ES-I3 (cell line): Measurements from ENCODE around the gene THUMPD3.

ENCODE experiments used
- H3K36me3 ChIP-seq: 2 replicates; pipeline ENCODE4 v1.6.1; 2013; ENCODE audit warnings: mild to moderate bottlenecking, low read length, control low read depth, moderate library complexity; ENCODE audit not compliant: insufficient read depth
- H3K4me1 ChIP-seq: 2 replicates; pipeline ENCODE4 v1.6.1; 2013; ENCODE audit warnings: mild to moderate bottlenecking, control low read depth, low read length; ENCODE audit not compliant: insufficient read depth
- H3K9ac ChIP-seq: 2 replicates; pipeline ENCODE4 v1.6.1; 2013; ENCODE audit warnings: low read depth, mild to moderate bottlenecking, low read length, moderate library complexity
- H3K9me3 ChIP-seq: 2 replicates; pipeline ENCODE4 v1.6.1; 2013; ENCODE audit warnings: mild to moderate bottlenecking, low read length, moderate library complexity; ENCODE audit not compliant: control insufficient read depth, insufficient read depth

Gene THUMPD3

DNA sequence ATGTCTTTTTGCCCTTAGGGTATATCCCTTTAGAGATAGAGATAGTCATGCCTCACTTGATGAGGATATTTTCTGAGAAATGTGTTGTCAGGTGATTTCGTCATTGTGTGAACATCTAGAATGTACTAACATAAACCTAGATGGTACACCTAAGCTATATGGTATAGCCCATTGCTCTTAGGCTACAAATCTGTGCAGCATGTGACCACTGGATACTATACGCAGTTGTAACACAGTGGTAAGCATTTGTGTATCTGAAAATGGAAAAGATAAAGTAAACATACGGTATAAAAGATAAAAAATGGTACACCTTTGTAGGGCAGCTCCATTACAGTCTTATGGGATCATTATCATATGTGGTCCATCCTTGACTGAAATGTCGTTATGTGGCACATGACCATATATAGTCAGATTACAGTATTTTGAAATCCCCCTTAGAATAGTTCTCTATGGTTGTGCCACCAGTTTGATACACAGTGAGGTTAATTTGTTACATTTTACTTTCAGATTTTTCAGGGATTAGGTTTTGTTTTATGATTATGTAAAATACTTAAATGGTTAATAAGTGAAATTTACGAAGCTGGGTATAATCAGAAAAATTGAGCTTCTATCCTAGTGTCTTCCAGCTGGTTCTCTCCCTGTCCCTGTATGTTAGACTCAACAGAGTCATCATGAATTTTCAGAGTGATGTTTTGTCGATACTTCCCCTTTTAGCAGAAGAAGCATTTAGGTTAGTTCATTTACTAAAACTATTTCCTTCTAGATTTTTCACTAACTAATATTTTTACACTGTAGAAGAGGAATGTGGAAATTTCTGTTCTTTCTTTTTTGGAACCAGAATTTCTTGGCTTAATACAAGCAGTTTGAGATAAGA, 47.4 kb downstream of the THUMPD3 start:
- Histone ChIP-seq H3K9me3 (no peaks in the 10 kb centered on the region), H3K4me1 (no peaks in the 10 kb centered on the region; the same call in none of the 2 replicates), H3K9ac (no peak overlapping the region), H3K36me3 (peaks cover 4% of the 10 kb centered on the region; the same call in 1 of the 2 replicates)

DNA sequence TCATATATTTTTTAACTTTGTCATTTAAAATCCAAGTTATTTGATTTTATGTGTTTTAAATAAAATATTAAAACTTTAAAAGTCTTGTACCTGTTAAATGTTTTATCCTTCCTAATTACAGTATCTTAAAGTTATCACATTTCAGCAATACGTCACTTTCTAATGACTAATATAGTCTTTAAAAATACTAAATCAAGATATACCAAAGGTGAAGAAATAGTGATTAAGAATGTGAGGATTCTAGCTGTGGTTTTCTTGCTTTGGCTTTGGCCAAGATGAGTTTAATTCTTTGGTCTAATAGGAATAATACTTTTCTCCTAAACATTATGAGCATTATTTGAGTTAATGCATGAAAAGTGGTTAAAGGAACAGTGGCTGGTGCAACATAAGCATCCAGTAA, 48.4 kb downstream of the THUMPD3 start:
- peaks cover 4% of the 10 kb centered on the region; the same call in 1 of the 2 replicates for H3K36me3 ChIP-seq
- H3K9me3 ChIP-seq: no peaks in the 10 kb centered on the region

DNA sequence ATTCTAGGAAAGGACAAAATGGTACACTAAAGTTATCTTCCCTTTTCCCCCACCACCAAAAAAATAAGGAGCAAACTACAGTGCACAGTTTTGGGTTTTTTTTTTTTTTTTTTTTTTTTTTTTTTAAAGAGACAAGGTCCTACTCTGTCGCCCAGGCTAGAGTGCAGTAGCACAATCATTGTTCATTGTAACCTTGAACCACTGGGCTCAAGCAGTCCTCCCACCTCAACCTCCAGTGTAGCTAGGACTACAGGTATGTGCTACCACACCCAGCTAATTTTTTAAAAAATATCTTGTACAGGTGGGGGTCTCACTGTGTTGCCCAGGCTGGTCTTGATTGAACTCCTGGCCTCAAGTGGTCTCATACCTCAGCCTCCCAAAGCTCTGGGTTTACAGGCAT, 49.4 kb downstream of the THUMPD3 start:
- Histone ChIP-seq H3K4me1 (no peaks in the 10 kb centered on the region; the same call in 1 of the 2 replicates), H3K9me3 (no peaks in the 10 kb centered on the region), H3K9ac (no peak overlapping the region), H3K36me3 (peaks cover 4% of the 10 kb centered on the region; the same call in 1 of the 2 replicates)

More for the DNA sequence above, 48.4 kb downstream of the THUMPD3 start:
- no peak overlapping the region for H3K9ac ChIP-seq
- no peaks in the 10 kb centered on the region; the same call in 1 of the 2 replicates for H3K4me1 ChIP-seq

DNA sequence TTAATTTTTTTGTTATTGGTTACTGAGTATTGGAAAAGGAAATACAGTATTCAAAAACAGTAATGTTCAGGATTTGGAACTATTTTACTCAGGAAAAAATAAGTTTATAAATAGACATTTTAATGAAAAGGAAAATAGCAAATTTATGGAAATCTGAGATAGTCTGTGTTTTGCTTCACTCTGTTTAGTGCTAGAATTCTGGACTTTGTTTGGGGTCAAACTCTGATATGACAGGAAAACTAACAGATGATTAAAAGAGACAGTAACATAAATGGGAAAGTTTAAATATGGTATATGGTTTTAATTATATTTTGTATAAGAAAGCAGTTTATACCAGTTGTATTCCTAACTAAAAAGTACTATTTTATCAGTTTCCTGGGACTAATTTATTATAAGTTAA, 52.0 kb downstream of the THUMPD3 start:
- peaks cover 4% of the 10 kb centered on the region; the same call in 1 of the 2 replicates for H3K36me3 ChIP-seq
- no peaks in the 10 kb centered on the region; the same call in 1 of the 2 replicates for H3K4me1 ChIP-seq
- no peak overlapping the region for H3K9ac ChIP-seq

DNA sequence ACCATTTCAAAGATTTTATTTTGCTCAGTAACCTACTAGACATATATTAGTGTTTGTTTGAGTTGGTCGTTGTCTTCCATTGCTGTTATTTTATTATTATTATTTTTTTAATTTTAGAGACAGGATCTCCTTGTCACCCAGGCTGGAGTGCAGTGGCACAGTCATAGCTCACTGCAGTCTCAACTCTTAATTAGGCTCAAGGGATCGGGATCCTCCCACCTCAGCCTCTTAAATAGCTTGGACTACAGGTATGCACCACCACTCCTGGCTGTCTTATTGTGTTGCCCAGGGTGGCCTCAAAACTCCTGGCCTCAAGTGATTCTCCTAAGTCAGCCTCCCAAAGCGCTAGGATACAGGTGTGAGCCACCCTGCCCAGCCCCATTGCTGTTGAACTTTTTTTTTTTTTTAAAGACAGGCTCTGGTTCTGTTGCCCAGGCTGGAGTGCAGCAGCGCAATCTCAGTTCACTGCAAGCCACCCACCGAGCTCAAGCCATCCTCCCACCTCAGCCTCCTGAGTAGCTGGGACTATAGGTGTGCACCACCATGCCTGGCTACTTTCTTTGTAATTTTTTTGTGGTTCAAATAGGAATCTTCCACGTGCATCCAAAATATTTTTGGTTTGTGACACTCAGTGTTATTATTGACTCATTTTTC, 52.8 kb downstream of the THUMPD3 start:
- no peak overlapping the region for H3K9ac ChIP-seq
- peaks cover 4% of the 10 kb centered on the region; the same call in 1 of the 2 replicates for H3K36me3 ChIP-seq
- no peaks in the 10 kb centered on the region for H3K9me3 ChIP-seq
- H3K4me1 ChIP-seq: no peaks in the 10 kb centered on the region; the same call in 1 of the 2 replicates

More for the DNA sequence above, 52.0 kb downstream of the THUMPD3 start:
- no peaks in the 10 kb centered on the region for H3K9me3 ChIP-seq

DNA sequence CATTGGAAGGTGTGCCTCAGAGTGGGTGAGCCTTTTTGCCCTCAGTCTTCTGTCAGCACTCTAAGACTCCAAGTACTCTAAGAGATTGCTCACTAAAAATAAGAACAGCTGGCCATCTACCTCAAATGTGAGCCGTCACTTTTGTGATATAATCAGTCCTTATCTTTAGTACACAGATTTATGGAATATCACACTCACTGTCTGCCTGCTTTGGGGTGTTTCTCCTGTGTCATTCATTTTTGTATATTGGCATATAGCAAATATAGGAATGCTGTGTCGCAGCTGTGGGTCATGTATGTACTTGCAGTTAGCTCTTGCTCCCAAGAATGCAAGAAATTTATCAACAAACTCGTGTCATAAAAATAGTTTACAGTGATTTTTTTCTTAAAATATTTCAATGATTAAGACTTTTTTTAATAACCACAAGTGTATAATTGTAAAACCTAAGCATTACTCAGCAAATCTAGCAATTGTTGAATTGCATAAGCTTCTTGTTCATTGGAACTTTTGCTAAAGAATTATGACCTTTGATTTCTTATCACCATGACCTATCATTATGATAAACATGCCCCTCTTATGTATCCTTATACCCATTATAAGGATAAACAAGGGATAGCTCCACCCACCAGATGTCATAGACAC, 53.4 kb downstream of the THUMPD3 start:
- no peak overlapping the region for H3K9ac ChIP-seq
- H3K4me1 ChIP-seq: no peaks in the 10 kb centered on the region; the same call in 1 of the 2 replicates
- H3K36me3 ChIP-seq: peaks cover 4% of the 10 kb centered on the region; the same call in 1 of the 2 replicates
- H3K9me3 ChIP-seq: no peaks in the 10 kb centered on the region

DNA sequence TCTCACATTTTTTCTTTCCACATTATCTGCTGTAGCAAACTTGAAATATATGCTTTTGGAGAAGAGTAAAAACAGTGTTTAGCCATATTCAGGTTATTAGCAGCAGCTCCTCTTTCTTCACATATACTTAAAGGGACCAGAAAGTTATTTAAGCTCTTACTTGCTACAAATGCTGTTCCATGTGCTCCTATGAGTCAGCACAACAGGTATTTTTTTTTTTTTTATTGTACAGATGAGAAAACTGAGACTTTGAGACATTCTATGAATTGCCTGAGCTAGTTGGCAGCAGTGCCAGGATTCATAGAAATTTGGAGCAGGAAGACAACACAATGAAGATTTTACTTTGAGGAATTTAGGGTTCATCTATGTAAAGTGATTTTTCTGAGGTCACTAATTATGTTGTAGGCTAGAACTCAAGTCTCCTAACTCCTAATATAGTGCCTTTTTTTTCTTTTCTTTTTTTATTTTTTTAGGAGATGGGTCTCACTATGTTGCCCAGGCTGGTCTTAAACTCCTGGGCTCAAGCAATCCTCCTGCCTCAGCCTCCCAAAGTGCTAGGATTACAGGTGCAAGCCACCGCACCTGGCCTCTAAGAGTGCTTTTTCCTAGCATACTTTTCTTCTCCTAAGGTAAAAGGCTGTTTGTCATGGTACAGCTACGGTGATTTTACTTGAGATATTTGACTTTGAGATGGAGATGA, 58.1 kb downstream of the THUMPD3 start:
- H3K4me1 ChIP-seq: peaks cover 12% of the 10 kb centered on the region
- peaks cover 2% of the 10 kb centered on the region; the same call in 1 of the 2 replicates for H3K36me3 ChIP-seq
- no peak overlapping the region for H3K9ac ChIP-seq
- H3K9me3 ChIP-seq: no peaks in the 10 kb centered on the region

DNA sequence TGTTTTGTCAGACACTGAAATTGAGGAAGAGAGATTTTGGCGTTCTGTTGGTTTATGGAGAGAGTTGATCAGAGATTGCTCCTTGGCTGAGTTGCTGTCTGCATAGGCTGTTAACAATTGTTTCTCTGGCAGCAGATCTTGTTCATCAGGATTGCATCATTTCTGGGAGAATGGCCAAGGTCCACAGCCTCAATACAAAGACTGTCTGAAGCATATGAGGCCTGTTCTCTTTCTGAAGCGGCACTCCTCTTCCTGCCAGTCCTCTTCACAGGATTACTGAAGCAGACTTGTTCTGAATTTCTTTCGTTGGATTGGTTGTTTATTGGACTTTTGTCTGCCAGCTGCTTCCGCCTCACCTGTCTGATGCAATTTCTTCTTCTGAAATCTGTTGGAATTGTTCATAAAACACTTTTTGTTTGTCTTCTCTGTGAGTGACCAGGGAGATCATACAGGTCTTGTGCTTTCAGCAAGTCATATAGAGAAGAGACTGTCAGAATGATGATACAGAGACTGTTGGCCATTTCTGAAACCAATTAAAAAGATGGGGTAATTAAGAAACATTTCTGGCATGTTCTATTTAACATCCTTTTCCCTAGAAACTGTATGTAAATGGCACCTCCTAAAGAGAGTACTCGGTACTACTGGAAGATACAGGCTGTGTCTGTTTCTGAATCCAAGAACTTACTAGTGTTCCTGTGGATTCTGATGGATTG, 60.0 kb downstream of the THUMPD3 start:
- peak overlapping the region; percentile 8; the same call in 1 of the 2 replicates for H3K9ac ChIP-seq
- H3K36me3 ChIP-seq: peaks cover 12% of the 10 kb centered on the region
- no peaks in the 10 kb centered on the region for H3K9me3 ChIP-seq
- H3K4me1 ChIP-seq: peaks cover 12% of the 10 kb centered on the region

DNA sequence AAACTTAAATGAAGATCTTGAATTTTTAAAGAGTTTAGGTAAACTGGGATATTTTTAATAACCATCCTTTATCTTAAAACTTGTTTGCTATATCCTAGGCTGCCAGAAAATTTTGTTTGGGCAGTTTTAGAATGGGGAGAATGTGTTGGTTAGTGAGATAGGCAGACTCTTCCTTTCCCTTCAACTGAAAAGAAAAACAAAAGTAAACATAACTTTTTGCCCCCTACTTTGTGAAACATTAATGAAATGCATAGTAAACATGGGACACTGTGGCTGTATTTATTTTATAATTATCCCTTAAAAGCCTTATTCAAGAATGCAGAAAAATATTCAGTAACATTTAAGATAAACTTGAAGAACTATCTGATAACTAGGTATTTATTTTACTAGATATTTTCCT, 65.6 kb downstream of the THUMPD3 start:
- H3K9me3 ChIP-seq: no peaks in the 10 kb centered on the region
- H3K4me1 ChIP-seq: no peaks in the 10 kb centered on the region
- H3K9ac ChIP-seq: no peak overlapping the region
- peaks cover 44% of the 10 kb centered on the region for H3K36me3 ChIP-seq

DNA sequence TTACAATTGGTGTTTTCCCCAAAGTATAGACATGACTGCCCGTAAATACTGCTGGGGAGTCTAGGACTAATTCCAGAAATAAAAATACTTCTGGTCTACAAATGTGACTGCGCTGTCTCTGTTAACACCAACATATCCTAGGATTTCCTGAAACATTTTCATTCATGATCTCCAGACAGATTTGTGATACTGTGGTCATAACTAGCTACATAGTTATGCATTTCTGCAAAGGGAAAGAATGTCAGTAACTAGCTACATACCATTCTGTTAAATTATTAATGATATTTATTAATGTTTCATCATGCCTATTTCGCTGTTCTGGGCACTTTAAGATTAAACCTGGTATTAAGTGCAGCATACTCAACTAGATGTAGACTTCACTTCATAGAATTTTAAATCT, 67.9 kb downstream of the THUMPD3 start:
- no peak overlapping the region for H3K9ac ChIP-seq
- no peaks in the 10 kb centered on the region for H3K9me3 ChIP-seq
- H3K4me1 ChIP-seq: no peaks in the 10 kb centered on the region
- H3K36me3 ChIP-seq: peaks cover 63% of the 10 kb centered on the region

DNA sequence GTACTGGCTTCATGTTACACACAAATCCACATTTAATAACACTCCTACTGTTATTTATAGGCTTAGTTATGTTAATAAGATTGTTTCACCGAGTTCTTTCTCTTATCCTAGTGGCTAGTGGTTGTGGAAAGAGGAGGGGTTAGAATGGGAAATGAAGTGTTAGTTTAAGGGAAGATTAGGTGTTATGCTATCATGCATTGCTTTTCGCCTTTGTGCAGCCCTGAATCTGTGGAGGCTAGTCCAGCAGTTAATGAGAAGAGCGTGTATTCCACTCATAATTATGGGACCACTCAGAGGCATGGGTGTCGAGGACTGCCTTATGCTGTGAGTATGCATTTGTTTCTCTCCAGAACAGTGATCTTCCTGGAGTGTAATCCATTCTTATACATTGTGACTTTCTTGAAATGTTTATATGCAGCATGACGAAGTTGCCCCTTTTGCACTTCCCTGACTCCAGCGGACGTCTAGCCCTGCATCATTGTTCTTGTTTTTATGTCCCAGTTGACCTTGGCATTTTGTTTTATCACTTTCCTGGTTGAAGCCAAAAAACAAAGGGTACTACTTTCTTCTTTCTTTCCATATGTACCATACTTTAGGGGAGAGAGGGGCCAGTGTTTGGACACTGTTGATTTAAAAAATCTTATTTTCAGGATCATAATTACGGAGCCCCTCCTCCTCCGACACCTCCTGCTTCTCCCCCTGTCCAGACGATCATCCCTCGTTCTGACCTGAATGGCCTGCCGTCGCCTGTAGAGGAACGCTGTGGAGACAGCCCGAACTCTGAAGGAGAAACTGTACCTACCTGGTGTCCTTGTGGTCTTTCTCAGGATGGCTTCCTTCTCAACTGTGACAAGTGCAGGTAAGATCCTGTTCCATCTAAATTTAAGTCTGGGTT, 71.0 kb downstream of the THUMPD3 start:
- H3K9ac ChIP-seq: no peak overlapping the region
- no peaks in the 10 kb centered on the region for H3K9me3 ChIP-seq
- H3K36me3 ChIP-seq: peaks cover 67% of the 10 kb centered on the region
- H3K4me1 ChIP-seq: no peaks in the 10 kb centered on the region

DNA sequence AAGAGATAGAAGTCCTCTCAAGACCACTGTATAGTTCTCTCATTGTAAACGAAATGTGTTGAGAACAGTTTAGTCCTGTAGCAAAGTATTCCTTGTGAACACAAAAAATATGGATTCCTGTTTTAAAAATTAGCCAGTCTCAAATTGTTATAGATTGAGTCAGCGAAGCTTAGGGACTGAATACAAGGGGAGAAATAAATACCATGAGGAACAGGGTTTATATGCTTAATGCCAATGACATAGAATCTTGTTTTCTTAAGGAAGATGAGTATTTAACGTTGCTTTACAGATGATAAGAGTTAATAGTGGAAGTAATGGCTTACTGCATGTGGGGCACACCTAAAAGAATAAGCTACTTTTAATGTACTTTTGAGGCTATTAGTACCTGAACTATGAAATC, 72.5 kb downstream of the THUMPD3 start:
- Histone ChIP-seq H3K4me1 (no peaks in the 10 kb centered on the region), H3K9me3 (no peaks in the 10 kb centered on the region), H3K36me3 (peaks cover 58% of the 10 kb centered on the region), H3K9ac (no peak overlapping the region)
